Natural killer cell treated with Interleukin-12 subunit alpha and Interleukin-12 subunit beta and Interleukin-15 and Interleukin-18, amount 100 ng/mL, for 72 hours (primary cell): Measurements from ENCODE around the gene ZNF101. TPM values are rescaled to one million over a fixed set of nuclear protein-coding genes. Genes with fewer than 3 reads are reported as not detected.

Experiments
- ATAC-seq, 2 donors: fragments of 150-1000 bp; cut with Tn5 transposase in 1 of 2; sonication (Bioruptor Pico), chemical (Tn5 transposase) in 1 of 2; 2 replicates each; pipeline ENCODE4 v1.10.0; 2021
- DNase-seq: peaks from one replicate; pipeline ENCODE4 v3.0.0; 2022; ENCODE audit warnings: low spot score
- H3K27ac Mint-ChIP-seq, 2 donors: 1 replicate in 1 of 2; 2 replicates in 1 of 2; pipeline ENCODE4 v1.8.0; 2022; ENCODE audit warnings: mixed read lengths in 2 of 2, mild to moderate bottlenecking in 1 of 2, moderate library complexity in 1 of 2
- H3K27me3 Mint-ChIP-seq, 2 donors: 1 replicate in 1 of 2; 2 replicates in 1 of 2; pipeline ENCODE4 v1.8.0; 2022; ENCODE audit warnings: mixed read lengths in 2 of 2
- H3K36me3 Mint-ChIP-seq: one replicate; pipeline ENCODE4 v1.8.0; 2022; ENCODE audit warnings: mixed read lengths
- H3K4me1 Mint-ChIP-seq, 2 donors: 1 replicate in 1 of 2; 2 replicates in 1 of 2; pipeline ENCODE4 v1.8.0; 2022; ENCODE audit warnings: low read depth in 2 of 2, mixed read lengths in 2 of 2, mild to moderate bottlenecking in 1 of 2
- H3K4me3 Mint-ChIP-seq: one replicate; pipeline ENCODE4 v1.8.0; 2022; ENCODE audit warnings: mixed read lengths
- H3K9me3 Mint-ChIP-seq: 2 replicates; pipeline ENCODE4 v1.8.0; 2022; ENCODE audit warnings: mixed read lengths
- total RNA-seq, 2 donors: library from RNA; stranded (reverse); gene quantifications; one replicate each; pipeline ENCODE4 v1.2.3, GENCODE V29; 2022

Gene ZNF101
- total RNA-seq, 2 donors from 2014 or later = 45.3 to 53.1 TPM

GRCh38 chr19:19649155-19649554, 19.5 kb upstream of the ZNF101 start:
- ATAC-seq (no peak), DNase-seq (no peak)
- no peaks in the 10 kb centered on the region for H3K27me3 Mint-ChIP-seq
- peaks cover 6% of the 10 kb centered on the region for H3K36me3 Mint-ChIP-seq
- H3K27ac Mint-ChIP-seq = no peak overlapping the region
- H3K9me3 Mint-ChIP-seq = no peaks in the 10 kb centered on the region
- no peak overlapping the region for H3K4me3 Mint-ChIP-seq
- peaks cover 6 to 7% of the 10 kb centered on the region in 2 donors for H3K4me1 Mint-ChIP-seq

- DNase-seq = no peak
- no peak overlapping the region for H3K27ac Mint-ChIP-seq
- no peaks in the 10 kb centered on the region for H3K27me3 Mint-ChIP-seq
- no peak overlapping the region for H3K4me3 Mint-ChIP-seq
- no peaks in the 10 kb centered on the region for H3K9me3 Mint-ChIP-seq
- peaks cover 6 to 7% of the 10 kb centered on the region in 2 donors for H3K4me1 Mint-ChIP-seq
- ATAC-seq = no peak
- H3K36me3 Mint-ChIP-seq = peaks cover 6% of the 10 kb centered on the region
Measured at GRCh38 chr19:19649580-19649995, 19.1 kb upstream of the ZNF101 start.

- Mint-ChIP-seq H3K4me3 (no peak overlapping the region), H3K4me1 (peaks cover 6 to 10% of the 10 kb centered on the region in 2 donors), H3K27ac (peak overlapping the region in 1 of 2 donors; percentile 69), H3K27me3 (no peaks in the 10 kb centered on the region), H3K9me3 (no peaks in the 10 kb centered on the region), H3K36me3 (peaks cover 6% of the 10 kb centered on the region)
- ATAC-seq = no peak
- no peak for DNase-seq
Measured at GRCh38 chr19:19650331-19650730, 18.3 kb upstream of the ZNF101 start.

GRCh38 chr19:19651076-19651475, 17.6 kb upstream of the ZNF101 start:
- Mint-ChIP-seq H3K36me3 (peaks cover 6% of the 10 kb centered on the region), H3K9me3 (no peaks in the 10 kb centered on the region), H3K4me3 (no peak overlapping the region), H3K4me1 (peaks cover 6 to 10% of the 10 kb centered on the region in 2 donors), H3K27ac (no peak overlapping the region), H3K27me3 (no peaks in the 10 kb centered on the region)
- ATAC-seq = no peak
- DNase-seq = no peak

GRCh38 chr19:19652482-19653295, 15.9 kb upstream of the ZNF101 start:
- Mint-ChIP-seq H3K36me3 (peaks cover 6% of the 10 kb centered on the region), H3K4me1 (peaks cover 6 to 10% of the 10 kb centered on the region in 2 donors), H3K27ac (no peak overlapping the region), H3K4me3 (no peak overlapping the region), H3K27me3 (no peaks in the 10 kb centered on the region), H3K9me3 (no peaks in the 10 kb centered on the region)
- ATAC-seq = no peak
- no peak for DNase-seq

- Mint-ChIP-seq H3K4me1 (peaks cover 6 to 10% of the 10 kb centered on the region in 2 donors), H3K4me3 (no peak overlapping the region), H3K36me3 (peaks cover 11% of the 10 kb centered on the region), H3K9me3 (no peaks in the 10 kb centered on the region), H3K27me3 (no peaks in the 10 kb centered on the region), H3K27ac (no peak overlapping the region)
- ATAC-seq (no peak), DNase-seq (no peak)
Measured at GRCh38 chr19:19653597-19654147, 15.0 kb upstream of the ZNF101 start.

GRCh38 chr19:19654441-19654840, 14.2 kb upstream of the ZNF101 start:
- Mint-ChIP-seq H3K27ac (no peak overlapping the region), H3K4me3 (no peak overlapping the region), H3K27me3 (no peaks in the 10 kb centered on the region), H3K36me3 (peaks cover 11% of the 10 kb centered on the region), H3K4me1 (peaks cover 6 to 10% of the 10 kb centered on the region in 2 donors), H3K9me3 (no peaks in the 10 kb centered on the region)
- ATAC-seq (no peak), DNase-seq (no peak)

GRCh38 chr19:19655051-19655594, 13.5 kb upstream of the ZNF101 start:
- ATAC-seq (no peak), DNase-seq (no peak)
- H3K4me1 Mint-ChIP-seq = peaks cover 6 to 10% of the 10 kb centered on the region in 2 donors
- no peaks in the 10 kb centered on the region for H3K27me3 Mint-ChIP-seq
- no peak overlapping the region for H3K4me3 Mint-ChIP-seq
- no peaks in the 10 kb centered on the region for H3K9me3 Mint-ChIP-seq
- H3K27ac Mint-ChIP-seq = no peak overlapping the region
- H3K36me3 Mint-ChIP-seq = peaks cover 11% of the 10 kb centered on the region

GRCh38 chr19:19655641-19656343, 12.8 kb upstream of the ZNF101 start:
- Mint-ChIP-seq H3K9me3 (no peaks in the 10 kb centered on the region), H3K36me3 (peaks cover 11% of the 10 kb centered on the region)
- DNase-seq = no peak

GRCh38 chr19:19656451-19657396, 11.9 kb upstream of the ZNF101 start:
- ATAC-seq (no peak), DNase-seq (no peak)
- Mint-ChIP-seq H3K4me1 (peaks cover 14 to 19% of the 10 kb centered on the region in 2 donors), H3K27me3 (no peaks in the 10 kb centered on the region), H3K36me3 (peaks cover 11% of the 10 kb centered on the region), H3K27ac (no peak overlapping the region), H3K9me3 (no peaks in the 10 kb centered on the region), H3K4me3 (no peak overlapping the region)

More at GRCh38 chr19:19655641-19656343, 12.8 kb upstream of the ZNF101 start:
- Mint-ChIP-seq H3K4me3 (no peak overlapping the region), H3K27ac (no peak overlapping the region), H3K4me1 (peaks cover 6 to 10% of the 10 kb centered on the region in 2 donors), H3K27me3 (no peaks in the 10 kb centered on the region)
- no peak for ATAC-seq

GRCh38 chr19:19657397-19657783, 11.2 kb upstream of the ZNF101 start:
- Mint-ChIP-seq H3K9me3 (no peaks in the 10 kb centered on the region), H3K4me1 (peaks cover 21 to 24% of the 10 kb centered on the region in 2 donors), H3K27me3 (no peaks in the 10 kb centered on the region), H3K36me3 (peaks cover 11% of the 10 kb centered on the region), H3K4me3 (no peak overlapping the region), H3K27ac (no peak overlapping the region)
- DNase-seq (no peak), ATAC-seq (no peak)

GRCh38 chr19:19659646-19660245, 8.9 kb upstream of the ZNF101 start:
- Mint-ChIP-seq H3K9me3 (no peaks in the 10 kb centered on the region), H3K27me3 (no peaks in the 10 kb centered on the region), H3K27ac (no peak overlapping the region), H3K4me1 (peaks cover 19 to 25% of the 10 kb centered on the region in 2 donors), H3K36me3 (peaks cover 5% of the 10 kb centered on the region), H3K4me3 (no peak overlapping the region)
- ATAC-seq (no peak), DNase-seq (no peak)
